Left forelimb (tissue), 1 donor: ENCODE data around the gene RCCD1.

ENCODE experiments used
- DNase-seq: peaks from one replicate; pipeline ENCODE4 v3.0.0-alpha.2; 2018; ENCODE audit warnings: low spot score

The RCCD1 gene

GRCh38 chr15:90966262-90966661 lies 11.6 kb downstream of the RCCD1 start:
- DNase-seq = no peak

GRCh38 chr15:90967206-90967605 lies 12.5 kb downstream of the RCCD1 start:
- DNase-seq = no peak

GRCh38 chr15:90968434-90968833 lies 13.8 kb downstream of the RCCD1 start:
- DNase-seq = no peak

GRCh38 chr15:90970274-90970673 lies 15.6 kb downstream of the RCCD1 start:
- DNase-seq = no peak

GRCh38 chr15:90972133-90972532 lies 17.4 kb downstream of the RCCD1 start:
- DNase-seq = no peak

- DNase-seq = no peak
Measured at GRCh38 chr15:90974216-90974615, 19.5 kb downstream of the RCCD1 start.

- DNase-seq = no peak
Measured at GRCh38 chr15:90979582-90979981, 24.9 kb downstream of the RCCD1 start.

- DNase-seq = no peak
Measured at GRCh38 chr15:90981681-90982080, 27.0 kb downstream of the RCCD1 start.

- no peak for DNase-seq
Measured at GRCh38 chr15:90982135-90982534, 27.5 kb downstream of the RCCD1 start.

GRCh38 chr15:90986790-90987507 lies 32.3 kb downstream of the RCCD1 start:
- DNase-seq = no peak

- DNase-seq = no peak
Measured at GRCh38 chr15:90987561-90988141, 33.0 kb downstream of the RCCD1 start.

GRCh38 chr15:90988296-90988695 lies 33.6 kb downstream of the RCCD1 start:
- DNase-seq = no peak

GRCh38 chr15:90989040-90989768 lies 34.5 kb downstream of the RCCD1 start:
- no peak for DNase-seq

GRCh38 chr15:90990446-90990845 lies 35.8 kb downstream of the RCCD1 start:
- DNase-seq = no peak

- no peak for DNase-seq
Measured at GRCh38 chr15:90991587-90992285, 37.1 kb downstream of the RCCD1 start.

- DNase-seq = no peak
Measured at GRCh38 chr15:90994059-90994416, 39.4 kb downstream of the RCCD1 start.

- peak; percentile 98 for DNase-seq
Measured at GRCh38 chr15:90994417-90995311, 40.0 kb downstream of the RCCD1 start, which contains the start of gene PRC1. Gene PRC1, minus strand, starts transcription at chr15:90994535. Its CDS starts 118 bp downstream, at chr15:90994417.

- DNase-seq = no peak
Measured at GRCh38 chr15:90998737-90999136, 44.1 kb downstream of the RCCD1 start.

- DNase-seq = no peak
Measured at GRCh38 chr15:91001209-91001608, 46.5 kb downstream of the RCCD1 start.

- DNase-seq = no peak
Measured at GRCh38 chr15:91007266-91007665, 52.6 kb downstream of the RCCD1 start.
